ENCODE data around the gene PIP4K2B.

PIP4K2B gene

DNA sequence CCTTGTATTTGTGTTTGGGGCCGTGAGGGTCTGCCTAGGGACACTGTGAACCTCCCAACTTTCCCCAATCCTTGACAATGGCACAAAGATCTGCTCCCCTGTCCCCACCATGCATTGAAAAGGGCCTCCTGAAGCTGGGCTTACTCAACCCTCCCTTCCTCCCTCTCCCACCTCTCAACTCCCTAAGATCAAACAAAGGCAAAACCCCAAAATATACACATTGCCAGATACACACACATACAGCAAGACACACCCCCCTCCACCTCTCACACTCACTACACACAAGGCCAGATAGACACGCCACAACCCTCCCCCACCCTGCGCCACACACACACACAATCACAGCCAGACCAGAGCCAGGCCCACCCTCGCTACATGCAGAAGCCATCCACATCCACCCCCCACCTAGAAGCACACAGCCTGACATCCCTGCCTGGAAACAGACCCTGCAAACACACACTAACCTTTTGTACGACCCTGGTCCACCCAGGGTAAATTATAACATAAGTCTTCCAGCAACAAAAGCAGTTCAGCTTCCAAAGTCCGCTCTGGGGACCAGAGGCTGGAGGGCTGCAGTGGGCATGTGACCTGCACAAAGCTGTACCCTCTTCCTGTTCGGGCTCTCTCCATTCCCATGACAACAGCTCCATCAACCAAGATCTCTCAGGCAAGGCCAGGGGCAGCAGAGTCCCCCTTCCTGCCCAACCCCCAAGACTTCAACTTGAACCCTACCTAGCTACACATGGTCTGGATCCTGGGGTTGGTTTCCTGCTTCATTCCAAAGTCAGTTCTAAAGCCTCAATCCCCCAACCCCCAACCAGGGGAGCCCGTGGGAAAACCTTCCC is 53.1 kb downstream of the PIP4K2B start:
- DNase-seq (ENCODE audit: low spot score): peak; percentile 51

GRCh38 chr17:38745545-38745944 is 53.8 kb downstream of the PIP4K2B start:
- peak; percentile 68 for DNase-seq (ENCODE audit: low spot score)

- DNase-seq (ENCODE audit: low spot score): no peak
These were observed 55.7 kb downstream of the PIP4K2B start for GRCh38 chr17:38743556-38744171.

DNA sequence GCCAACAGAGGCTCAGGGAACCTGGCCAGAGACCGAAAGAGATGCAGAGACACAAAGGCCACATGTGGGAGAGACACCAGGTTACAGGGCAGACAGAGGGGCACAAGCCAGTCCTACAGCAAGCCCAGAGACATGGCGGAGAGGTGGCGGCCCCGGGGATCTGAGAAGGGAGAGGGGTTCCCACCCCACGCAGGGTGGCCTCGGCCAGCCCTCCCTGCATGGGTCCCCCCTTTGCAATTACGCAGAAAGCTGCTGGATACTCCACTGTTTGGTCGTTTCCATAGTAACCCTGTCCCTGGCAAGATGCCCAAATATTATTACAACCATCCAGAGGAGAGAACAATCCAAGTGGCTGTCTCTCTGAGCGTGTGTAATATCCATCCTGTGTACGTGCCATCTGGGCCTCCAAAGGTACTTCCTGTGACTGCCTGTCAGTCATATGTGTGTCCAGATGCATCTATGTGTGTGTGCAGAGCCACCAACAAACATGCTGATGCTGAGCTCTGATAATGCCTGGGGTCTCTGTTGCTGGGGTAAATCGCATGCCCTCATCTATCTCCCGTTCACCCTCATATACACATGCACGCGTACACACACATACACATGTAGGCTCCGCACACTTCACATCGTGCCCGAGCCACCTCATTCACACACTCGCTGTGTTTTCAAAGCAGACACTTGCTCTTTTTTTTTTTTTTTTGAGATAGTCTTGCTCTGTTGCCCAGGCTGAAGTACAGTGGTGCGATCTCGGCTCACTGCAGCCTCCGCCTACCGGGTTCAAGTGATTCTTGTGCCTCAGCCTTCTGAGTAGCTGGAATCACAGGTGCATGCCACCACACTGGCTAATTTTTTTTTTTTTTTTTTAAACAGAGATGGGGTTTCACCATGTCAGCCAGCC is 56.7 kb downstream of the PIP4K2B start:
- DNase-seq (ENCODE audit: low spot score): peak; percentile 75

GRCh38 chr17:38741921-38742410 is 57.4 kb downstream of the PIP4K2B start:
- no peak for DNase-seq (ENCODE audit: low spot score)

DNA sequence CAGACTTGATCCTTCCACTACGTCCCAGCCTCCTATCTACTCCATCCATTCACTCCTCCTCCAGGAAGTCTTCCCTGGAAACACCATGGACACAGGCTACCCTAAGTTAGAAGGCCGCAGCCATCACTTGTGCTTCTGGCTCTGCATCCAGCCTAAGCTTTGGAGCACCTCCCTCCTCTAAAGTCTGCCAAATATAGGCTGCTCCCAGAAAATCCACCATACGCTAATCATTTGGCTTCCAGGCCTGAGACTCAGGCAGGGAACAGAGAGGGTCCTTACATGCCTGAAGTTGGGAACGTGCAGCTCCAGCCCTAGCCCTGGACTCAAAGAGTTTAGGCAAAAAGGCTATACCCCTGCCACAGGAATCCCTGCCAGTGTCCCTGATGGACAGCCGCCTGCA is 57.9 kb downstream of the PIP4K2B start:
- no peak for DNase-seq (ENCODE audit: low spot score)

GRCh38 chr17:38740806-38741205 is 58.5 kb downstream of the PIP4K2B start:
- no peak for DNase-seq (ENCODE audit: low spot score)

DNA sequence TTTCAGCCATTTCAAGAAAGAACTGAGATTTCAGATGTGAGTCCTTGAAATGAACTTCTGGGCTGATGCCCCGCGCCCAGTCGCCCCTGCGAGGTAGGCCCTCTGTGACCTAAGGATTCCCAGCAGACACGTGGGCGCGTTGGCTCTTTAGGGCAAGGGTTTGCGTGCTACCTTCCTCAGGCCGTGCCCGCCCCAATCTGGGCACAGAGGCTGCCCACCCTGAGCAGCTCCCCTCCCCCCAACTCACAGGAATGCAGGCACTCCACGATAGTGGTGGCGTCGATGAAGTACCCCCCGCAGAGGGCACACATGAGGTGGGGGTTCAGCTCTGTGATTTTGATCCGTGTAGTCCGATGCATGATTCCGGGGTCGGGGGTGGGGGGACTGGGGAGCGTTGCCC is 59.3 kb downstream of the PIP4K2B start:
- DNase-seq (ENCODE audit: low spot score): no peak

DNA sequence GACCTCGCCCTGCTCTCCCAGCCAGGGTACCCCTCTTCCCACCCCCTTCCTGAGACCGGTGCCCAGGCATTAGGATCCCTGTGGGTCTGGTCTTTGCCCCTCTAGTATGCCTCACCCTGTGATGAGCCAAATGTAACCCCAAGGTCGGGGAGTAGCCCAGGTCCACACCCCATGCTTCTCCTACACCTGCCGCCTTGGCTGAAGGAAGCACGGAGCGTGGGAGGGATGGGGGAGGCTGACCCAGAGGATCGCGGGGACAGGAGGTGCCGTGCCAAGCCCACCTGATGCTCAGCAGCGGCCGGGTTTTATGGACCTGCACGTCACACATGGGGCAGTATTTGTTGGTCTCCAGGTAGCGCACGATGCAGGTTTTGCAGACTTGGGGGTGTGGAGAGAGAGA is 60.1 kb downstream of the PIP4K2B start:
- DNase-seq (ENCODE audit: low spot score): no peak

DNA sequence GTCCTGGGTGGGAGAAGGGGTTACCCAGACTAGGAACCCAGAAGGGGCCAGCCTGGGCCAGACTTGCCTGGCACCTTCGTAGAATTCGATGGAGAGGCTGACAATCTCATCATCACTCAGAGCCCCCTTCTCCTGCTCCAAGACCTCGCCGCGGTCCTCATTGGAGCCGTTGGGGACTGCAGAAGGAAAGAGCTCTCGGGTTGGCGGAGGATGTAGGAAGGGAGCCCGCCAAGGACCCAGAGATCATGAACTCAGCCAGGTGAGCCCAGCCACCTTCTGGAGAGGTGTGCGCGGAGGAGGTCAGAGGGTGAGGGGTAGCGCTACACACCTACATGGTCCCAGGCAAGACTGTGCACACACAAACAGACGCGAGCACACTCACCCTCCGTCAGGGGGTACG is 60.7 kb downstream of the PIP4K2B start:
- no peak for DNase-seq (ENCODE audit: low spot score)

DNA sequence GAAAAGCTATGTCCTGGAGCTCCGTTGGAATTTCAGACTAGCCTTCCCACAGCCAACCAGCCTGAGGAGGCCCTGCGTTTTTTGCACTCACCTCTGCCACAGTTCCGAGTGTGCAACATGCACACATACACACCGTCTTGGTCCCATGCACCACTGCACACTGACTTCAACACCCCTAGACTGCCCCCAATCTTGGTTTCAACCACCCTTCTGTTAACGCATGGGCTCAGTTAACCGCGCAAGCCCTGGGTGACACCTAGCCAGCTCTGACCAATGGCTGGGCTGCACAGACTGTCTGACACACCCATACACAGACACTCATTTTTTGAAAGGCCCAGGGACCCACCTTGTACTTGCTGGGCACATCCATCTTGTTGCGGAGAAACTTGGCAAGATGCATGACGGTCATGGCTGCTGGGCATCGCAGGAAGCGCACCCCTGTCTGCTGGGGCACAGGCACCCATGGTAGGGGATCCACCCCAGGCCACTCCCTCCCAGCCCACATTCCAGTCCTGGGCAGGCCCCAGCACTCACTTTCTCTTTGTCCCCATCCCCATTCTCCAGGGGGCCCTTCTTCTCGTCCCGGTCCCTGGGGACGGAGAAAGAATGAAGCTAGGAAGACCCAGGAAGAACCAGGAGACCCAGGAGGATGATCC is 61.2 kb downstream of the PIP4K2B start:
- no peak for DNase-seq (ENCODE audit: low spot score)

DNA sequence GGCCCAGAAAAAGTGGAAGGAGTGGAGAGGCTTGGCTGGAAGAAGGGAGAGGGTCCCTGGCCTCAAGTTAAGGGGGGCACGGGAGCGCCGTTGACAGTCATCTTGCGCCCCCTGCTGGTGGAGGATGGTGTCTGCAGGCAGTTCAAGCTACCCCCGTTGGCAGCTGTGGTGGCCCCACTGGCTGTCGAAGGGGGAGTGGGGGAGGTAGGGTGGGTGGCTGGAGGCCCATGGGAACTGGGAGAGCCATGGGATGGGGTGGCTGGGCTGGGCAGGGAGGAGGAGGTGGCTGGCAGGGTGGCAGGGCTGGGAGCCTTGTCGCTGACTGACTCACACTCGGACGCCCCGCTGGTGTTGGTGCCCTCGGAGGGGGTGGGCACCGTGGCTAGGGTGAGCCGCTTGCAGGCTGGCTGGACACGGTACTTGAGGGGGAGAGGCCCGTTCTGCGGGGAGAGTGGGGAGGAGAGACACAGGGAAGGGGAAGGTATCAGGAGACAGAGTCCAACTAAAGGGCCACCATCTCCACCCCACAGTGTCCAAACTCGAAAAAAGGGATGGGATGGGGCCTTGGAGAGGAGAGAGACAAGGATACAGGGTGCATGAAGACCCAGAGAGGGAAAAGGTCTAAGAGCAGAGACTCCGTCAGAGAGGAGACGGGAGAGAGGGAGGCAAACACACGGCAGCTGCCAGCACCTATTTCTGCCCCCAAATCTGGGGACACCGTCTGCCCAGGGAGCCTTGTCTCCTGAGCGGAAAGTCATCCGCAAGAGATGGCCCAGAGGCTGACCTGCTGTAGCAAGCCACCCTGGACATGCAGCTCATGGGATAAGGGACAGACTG is 64.0 kb downstream of the PIP4K2B start:
- DNase-seq (ENCODE audit: low spot score): peak; percentile 66

DNA sequence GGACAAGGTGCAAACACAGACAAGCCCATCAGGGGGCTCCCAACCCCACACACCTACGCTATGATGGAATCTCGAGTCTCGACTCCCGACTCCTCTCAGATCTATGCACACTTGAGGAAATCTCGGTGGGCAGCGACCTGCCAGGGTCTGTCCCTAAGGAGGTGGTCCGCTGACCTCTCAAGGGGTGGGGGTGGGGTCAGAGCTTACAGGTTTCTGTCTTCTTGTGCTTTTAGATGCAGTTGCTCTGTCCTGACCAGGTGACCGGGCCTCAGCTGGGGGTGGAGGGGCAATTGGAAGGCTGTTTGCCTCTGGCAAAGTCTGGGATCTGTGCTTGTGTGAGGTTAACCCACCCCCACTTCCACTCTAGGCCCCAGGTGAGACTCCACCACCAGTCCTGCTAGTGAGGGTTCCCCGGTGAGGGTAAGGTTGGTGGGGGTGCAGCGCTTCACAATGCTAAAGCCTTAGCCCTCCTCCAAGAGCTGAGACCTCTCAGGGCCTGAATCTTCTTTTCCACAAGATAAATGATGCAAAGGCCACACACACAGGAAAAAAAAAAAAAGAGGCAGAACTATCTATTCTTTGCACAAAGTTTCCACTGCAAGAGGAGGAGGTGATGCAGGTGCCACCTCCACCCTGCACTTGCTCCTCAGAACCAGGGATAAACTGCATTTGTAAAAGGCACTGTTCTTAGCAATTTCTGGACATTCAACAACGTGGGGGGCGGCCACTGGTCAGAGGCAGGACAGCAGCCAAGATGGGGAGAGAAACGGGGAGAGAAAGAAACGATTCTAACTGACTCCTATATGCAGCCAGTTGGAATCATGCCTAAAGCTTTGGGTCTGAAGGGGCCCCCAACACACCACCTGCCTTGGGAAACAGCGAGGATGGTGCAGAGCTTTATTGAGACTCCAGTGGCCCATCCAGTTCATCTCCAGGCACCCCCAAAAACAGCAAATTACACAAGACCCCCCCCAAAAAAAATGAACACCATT is 65.1 kb downstream of the PIP4K2B start:
- peak; percentile 68 for DNase-seq (ENCODE audit: low spot score)

GRCh38 chr17:38733282-38733981 is 65.9 kb downstream of the PIP4K2B start:
- no peak for DNase-seq (ENCODE audit: low spot score)

- DNase-seq (ENCODE audit: low spot score): no peak
These were observed 66.7 kb downstream of the PIP4K2B start for GRCh38 chr17:38732376-38733281.

DNA sequence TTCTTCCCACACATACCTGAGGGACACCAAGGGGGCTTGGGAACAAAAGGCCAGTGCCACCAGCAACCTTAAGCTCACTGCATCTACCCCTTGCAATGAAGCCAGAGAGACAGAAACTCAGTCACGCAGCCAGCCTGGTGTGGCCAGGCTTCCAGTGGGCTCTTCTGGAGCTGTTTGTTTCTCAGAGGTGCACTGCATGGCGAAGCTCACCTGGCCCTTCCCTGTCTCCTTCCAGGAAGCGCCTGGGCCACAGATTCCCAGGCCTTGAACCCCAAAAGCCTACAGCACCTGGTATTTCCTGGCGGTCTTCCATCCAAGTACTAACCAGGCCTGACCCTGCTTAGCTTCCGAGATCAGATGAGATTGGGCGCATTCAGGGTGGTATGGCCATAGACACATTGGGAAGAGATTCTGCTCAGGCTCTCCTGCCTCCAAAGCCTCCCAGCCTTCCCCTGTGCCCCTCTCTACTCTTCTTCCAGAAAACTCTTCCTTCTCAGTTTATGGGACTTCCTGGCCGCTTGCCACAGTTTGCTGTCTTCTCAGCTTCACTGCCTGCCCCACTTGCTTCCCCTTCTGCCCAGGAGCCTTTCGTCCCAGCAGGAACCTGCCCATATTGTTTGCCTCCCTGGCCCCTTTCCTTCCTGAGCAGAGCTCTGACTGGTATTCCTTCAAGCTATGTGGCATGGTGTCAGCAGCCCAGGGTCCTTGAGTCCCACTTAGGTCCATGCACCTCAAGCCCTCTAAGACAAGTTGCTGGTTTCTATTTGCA is 67.6 kb downstream of the PIP4K2B start:
- no peak for DNase-seq (ENCODE audit: low spot score)

All from NAMALWA (cell line).